Kidney (tissue), 14 donors: ENCODE data around the gene DOK4. TPM values are rescaled to one million over a fixed set of nuclear protein-coding genes. Genes with fewer than 3 reads are reported as not detected.
A peak's percentile ranks its signal among the peaks of the same experiment; 100 is the strongest.

Source experiments
- DNase-seq, 5 donors: peaks; one replicate each; pipeline ENCODE4 v3.0.0-alpha.2; 2013 to 2020
- FAIRE-seq: peaks from 2 replicates; lab custom pipeline; 2012; peaks lifted over from hg19 to GRCh38; lab: Jason Lieb, UNC
- H3K27ac ChIP-seq, 2 donors: one replicate each; pipeline ENCODE4 v1.7.0; 2013; ENCODE audit warnings: low read depth in 2 of 2, low read length in 2 of 2, inconsistent platforms in 1 of 2
- H3K27me3 ChIP-seq: one replicate; pipeline ENCODE4 v1.7.1; 2013; ENCODE audit warnings: low read length, inconsistent platforms; ENCODE audit not compliant: control insufficient read depth, insufficient read depth
- H3K36me3 ChIP-seq, 3 donors: one replicate each; pipeline versions ENCODE4 v1.7.0 to v1.7.1; 2013; ENCODE audit warnings: low read length in 3 of 3, control low read depth in 1 of 3, inconsistent platforms in 1 of 3; ENCODE audit not compliant: insufficient read depth in 3 of 3, control insufficient read depth in 2 of 3
- H3K4me1 ChIP-seq, 3 donors: one replicate each; pipeline versions ENCODE4 v1.7.0 to v1.7.1; 2013; ENCODE audit warnings: low read length in 3 of 3, inconsistent platforms in 1 of 3, low read depth in 1 of 3; ENCODE audit not compliant: control insufficient read depth in 2 of 3, insufficient read depth in 2 of 3
- H3K4me3 ChIP-seq, 3 donors: one replicate each; pipeline versions ENCODE4 v1.7.0 to v1.8.1; 2013; ENCODE audit warnings: low read length in 3 of 3, control low read depth in 1 of 3, inconsistent platforms in 1 of 3
- H3K9ac ChIP-seq, 3 donors: one replicate each; pipeline versions ENCODE4 v1.7.0 to v1.7.1; 2013; ENCODE audit warnings: low read length in 3 of 3, control low read depth in 1 of 3, inconsistent platforms in 1 of 3
- H3K9me3 ChIP-seq, 3 donors: one replicate each; pipeline versions ENCODE4 v1.7.0 to v1.7.1; 2013; ENCODE audit warnings: low read length in 3 of 3, control low read depth in 1 of 3, inconsistent platforms in 1 of 3; ENCODE audit not compliant: control insufficient read depth in 2 of 3, insufficient read depth in 1 of 3
- CTCF ChIP-seq: IDR thresholded peaks from 3 replicates; pipeline ENCODE4 v1.5.1; 2012; ENCODE audit warnings: mild to moderate bottlenecking, moderate library complexity, borderline replicate concordance; ENCODE audit not compliant: insufficient read depth; ENCODE audit errors: extremely low read depth
- intact Hi-C: fragments of 100-400 bp; cut with DNase I; formaldehyde crosslinking; loops from one replicate; pipeline ENCODE4 v1.11.1; 2022
- polyA plus RNA-seq: library from polyadenylated mRNA; stranded (reverse); fragments of 350-450 nt; fragmentation: Illumina TruSeq; extraction: RNeasy Lipid Tissue Mini Kit (QIAGEN cat#74804); gene quantifications from one replicate; pipeline ENCODE4 v1.2.3, GENCODE V29; 2014; ENCODE audit warnings: low read depth, low replicate concordance; ENCODE audit not compliant: insufficient read depth
- total RNA-seq: library from RNA; stranded (reverse); fragmentation: NEBNext Ultra II Directional; extraction: Animal tissue kit (Norgen Biotek cat#: 25700); gene quantifications from one replicate; pipeline ENCODE4 v1.2.1, GENCODE V29; 2021
- donor health status: control.
- donor health status: control.
- donor health status: control.
- donor health status: control.
- donor health status: control.
- donor health status: DM: yes; HTN: yes; CAD: no.
- donor health status: Normal renal cell carcinoma (clear cell type).

Gene DOK4
- total and polyA plus RNA-seq, 2 donors from 2014 or later = 57.2 to 63.7 TPM

- TF ChIP-seq CTCF = no peak
- Histone ChIP-seq H3K9me3 (no peaks in the 10 kb centered on the region), H3K4me3 (no peak overlapping the region), H3K4me1 (peaks cover 6 to 24% (median 11%) of the 10 kb centered on the region in 3 donors), H3K27me3 (no peaks in the 10 kb centered on the region), H3K27ac (peak overlapping the region in 1 of 2 donors; percentile 41), H3K36me3 (peaks cover 2 to 4% (median 3%) of the 10 kb centered on the region in 3 donors), H3K9ac (no peak overlapping the region)
- DNase-seq (peak in 1 of 5 donors; percentile 76), FAIRE-seq (no peak)
- intact Hi-C loops = loop anchor here (10.0 kb wide), 1 partner anchor 100 kb away; no protein-coding TSS in a partner anchor
These were observed 28.7 kb upstream of the DOK4 start for GRCh38 chr16:57514791-57515600.

- intact Hi-C loops = loop anchor here (10.0 kb wide), 1 partner anchor 100 kb away; no protein-coding TSS in a partner anchor
- FAIRE-seq = no peak
These were observed 28.1 kb upstream of the DOK4 start for GRCh38 chr16:57514371-57514770.

GRCh38 chr16:57513371-57514102 is 27.2 kb upstream of the DOK4 start:
- peaks cover 2 to 3% (median 2%) of the 10 kb centered on the region in 3 donors for H3K36me3 ChIP-seq
- peak overlapping the region in 1 of 3 donors; percentile 34 for H3K9ac ChIP-seq
- no peaks in the 10 kb centered on the region for H3K9me3 ChIP-seq
- FAIRE-seq (no peak), DNase-seq (peak; percentile 86 to 95 (median 91))
- TF ChIP-seq CTCF = no peak
- no peak overlapping the region for H3K4me3 ChIP-seq
- peaks cover 6 to 26% (median 11%) of the 10 kb centered on the region in 3 donors for H3K4me1 ChIP-seq
- intact Hi-C loops = loop anchor here (10.0 kb wide), 1 partner anchor 99 kb away; no protein-coding TSS in a partner anchor
- H3K27me3 ChIP-seq = no peaks in the 10 kb centered on the region
- H3K27ac ChIP-seq = peak overlapping the region; percentile 43 to 66

More at GRCh38 chr16:57514371-57514770, 28.1 kb upstream of the DOK4 start:
- Histone ChIP-seq H3K4me1 (peaks cover 6 to 26% (median 11%) of the 10 kb centered on the region in 3 donors), H3K27me3 (no peaks in the 10 kb centered on the region), H3K36me3 (peaks cover 2 to 4% (median 3%) of the 10 kb centered on the region in 3 donors), H3K4me3 (no peak overlapping the region), H3K27ac (peak overlapping the region in 1 of 2 donors; percentile 41), H3K9me3 (no peaks in the 10 kb centered on the region), H3K9ac (peak overlapping the region in 1 of 3 donors; percentile 26)
- no peak for TF ChIP-seq CTCF
- no peak for DNase-seq
